Stimulated activated CD8-positive, alpha-beta memory T cell treated with anti-CD3 and anti-CD28 coated beads, Interleukin-15, amount 100 ng/mL, for 4 hours (primary cell): ENCODE results near the gene ILDR1.

Source experiments
- DNase-seq, 2 donors: peaks; one replicate each; pipeline ENCODE4 v3.0.0-alpha.2; 2020; ENCODE audit warnings: low read depth in 2 of 2

Gene ILDR1

GRCh38 chr3:121994551-121994950 lies 27.5 kb downstream of the ILDR1 start:
- DNase-seq = no peak

- no peak for DNase-seq
These were observed 29.2 kb downstream of the ILDR1 start for GRCh38 chr3:121992601-121993560.

GRCh38 chr3:121989943-121990342 lies 32.1 kb downstream of the ILDR1 start:
- DNase-seq = no peak

- DNase-seq = no peak
These were observed 33.9 kb downstream of the ILDR1 start for GRCh38 chr3:121988146-121988545.

- no peak for DNase-seq
These were observed 36.2 kb downstream of the ILDR1 start for GRCh38 chr3:121985846-121986245.

- no peak for DNase-seq
These were observed 40.6 kb downstream of the ILDR1 start for GRCh38 chr3:121981473-121981872.

GRCh38 chr3:121980450-121980796 lies 41.6 kb downstream of the ILDR1 start:
- DNase-seq = no peak

- no peak for DNase-seq
These were observed 42.2 kb downstream of the ILDR1 start for GRCh38 chr3:121979734-121980449.

GRCh38 chr3:121979246-121979645 lies 42.8 kb downstream of the ILDR1 start:
- no peak for DNase-seq

GRCh38 chr3:121976727-121977126 lies 45.3 kb downstream of the ILDR1 start:
- DNase-seq = no peak

- DNase-seq = no peak
These were observed 46.2 kb downstream of the ILDR1 start for GRCh38 chr3:121975702-121976302.

- DNase-seq = no peak
These were observed 47.4 kb downstream of the ILDR1 start for GRCh38 chr3:121974601-121975111.

- DNase-seq = no peak
These were observed 52.0 kb downstream of the ILDR1 start for GRCh38 chr3:121970047-121970446.

- DNase-seq = no peak
These were observed 52.4 kb downstream of the ILDR1 start for GRCh38 chr3:121969631-121970030.

GRCh38 chr3:121963608-121964007 lies 58.4 kb downstream of the ILDR1 start:
- no peak for DNase-seq

- DNase-seq = no peak
These were observed 59.6 kb downstream of the ILDR1 start for GRCh38 chr3:121962443-121962842.

- DNase-seq = no peak
These were observed 60.8 kb downstream of the ILDR1 start for GRCh38 chr3:121961283-121961682.

GRCh38 chr3:121958801-121959200 lies 63.2 kb downstream of the ILDR1 start:
- DNase-seq = no peak

GRCh38 chr3:121957674-121958415 lies 64.2 kb downstream of the ILDR1 start:
- DNase-seq = no peak

- no peak for DNase-seq
These were observed 65.7 kb downstream of the ILDR1 start for GRCh38 chr3:121956363-121956762.

GRCh38 chr3:121951291-121951919 lies 70.6 kb downstream of the ILDR1 start:
- no peak for DNase-seq
